Right lobe of liver (tissue), 6 donors: Measurements from ENCODE around the gene METTL24. TPM values are rescaled to one million over a fixed set of nuclear protein-coding genes. Genes with fewer than 3 reads are reported as not detected.
"Not testable (repeated sequence)": the region's sequence is repeated elsewhere in the genome, so short reads cannot be mapped to it uniquely, and the experiment has no call there.

ENCODE experiments used
- ATAC-seq, 4 donors: fragments of 200-7000 bp; cut with Tn5 transposase; one replicate each; pipeline ENCODE4 v1.9.1; 2020; ENCODE audit warnings: mild to moderate bottlenecking in 4 of 4, moderate library complexity in 4 of 4
- DNase-seq, 3 donors: peaks; one replicate each; pipeline ENCODE4 v3.0.0-alpha.2; 2020
- H3K27ac ChIP-seq, 3 donors: fragments of 200-600 bp; one replicate each; pipeline ENCODE4 v1.8.0; 2022
- H3K27me3 ChIP-seq, 2 donors: fragments of 200-600 bp; one replicate each; pipeline ENCODE4 v1.8.0; 2022
- H3K36me3 ChIP-seq, 4 donors: fragments of 200-600 bp; sonication (generic) in 1 of 4; one replicate each; pipeline versions ENCODE4 v1.5.1 to v1.8.0; 2017 to 2022; ENCODE audit warnings: control low read depth in 1 of 4
- H3K4me1 ChIP-seq, 4 donors: fragments of 200-600 bp; sonication (generic) in 1 of 4; one replicate each; pipeline versions ENCODE4 v1.5.1 to v1.8.0; 2017 to 2022; ENCODE audit warnings: control low read depth in 1 of 4
- H3K4me3 ChIP-seq, 3 donors: fragments of 200-600 bp; one replicate each; pipeline ENCODE4 v1.8.0; 2022
- H3K9me3 ChIP-seq, 4 donors: fragments of 200-600 bp; sonication (generic) in 1 of 4; one replicate each; pipeline versions ENCODE4 v1.5.1 to v1.8.0; 2017 to 2022; ENCODE audit warnings: control low read depth in 1 of 4
- CTCF ChIP-seq, 4 donors: fragments of 200-600 bp in 3 of 4; fragments of 450-650 bp in 1 of 4; IDR thresholded peaks; one replicate each; pipeline versions ENCODE4 v1.5.1 to v1.8.0; 2016 to 2022; ENCODE audit warnings: antibody characterized with exemption in 4 of 4, mild to moderate bottlenecking in 2 of 4
- POLR2A ChIP-seq: fragments of 450-650 bp; IDR thresholded peaks from one replicate; pipeline ENCODE4 v1.6.1; 2017; ENCODE audit warnings: antibody characterized with exemption, mild to moderate bottlenecking
- WGBS: methylation state at CpG from one replicate; pipeline ENCODE4 v1.1.6; 2018; ENCODE audit warnings: low coverage, low lambda C conversion rate; ENCODE audit not compliant: insufficient coverage; ENCODE audit errors: missing lambda C conversion rate; 5-methylcytosine and 5-hydroxymethylcytosine counted together
- intact Hi-C, 2 donors: fragments of 100-400 bp; cut with DNase I; formaldehyde crosslinking; loops; one replicate each; pipeline versions ENCODE4 v1.11.2 to v1.14.1; 2022
- total RNA-seq, 6 experiments: library from RNA; depleted of rRNA in 2 of 6; stranded (reverse); fragments of >200 nt in 2 of 6; fragmentation: NEBNext Ultra II Directional in 3 of 6; extraction: Animal tissue kit (Norgen Biotek cat#: 25700) in 3 of 6; gene quantifications; one replicate each; pipeline versions ENCODE4 v1.1.0 to v1.2.4, GENCODE V29; 2016 to 2023
- donor health status: DM: no; HTN: yes; CAD: no.
- donor health status: DM: no; HTN: no; CAD: no.
- donor health status: DM: no; HTN: no; CAD: no.
- donor health status: DM: no; HTN: yes; CAD: no.
- donor health status: DM: no; HTN: yes; CAD: no.

Gene METTL24
- total RNA-seq, 6 experiments from 2014 or later = 0.37 to 1.0 (median 0.57) TPM

- intact Hi-C loops = no loop called here
- H3K36me3 ChIP-seq = no peaks in the 10 kb centered on the region
- no peak overlapping the region for H3K27ac ChIP-seq
- no peak for DNase-seq
- no peak overlapping the region for H3K4me3 ChIP-seq
- H3K27me3 ChIP-seq = no peaks in the 10 kb centered on the region
- 73% methylated on average over 1 of the region's 6 CpGs for WGBS
- H3K9me3 ChIP-seq = no peaks in the 10 kb centered on the region
- ATAC-seq = no peak
- TF ChIP-seq POLR2A = no peak
- TF ChIP-seq CTCF (IDR thresholded peaks at IDR 0.05) = no peak
- no peaks in the 10 kb centered on the region for H3K4me1 ChIP-seq
Observed at GRCh38 chr6:110315207-110315868, 42.8 kb downstream of the METTL24 start.

- no peak for TF ChIP-seq POLR2A
- no peak for TF ChIP-seq CTCF (IDR thresholded peaks at IDR 0.05)
- no peak overlapping the region for H3K27ac ChIP-seq
- no peak for ATAC-seq
- no peaks in the 10 kb centered on the region for H3K9me3 ChIP-seq
- DNase-seq = no peak
- no peak overlapping the region for H3K4me3 ChIP-seq
- H3K4me1 ChIP-seq = no peaks in the 10 kb centered on the region
- 60% methylated on average over 2 of the region's 3 CpGs for WGBS
- no peaks in the 10 kb centered on the region for H3K27me3 ChIP-seq
- intact Hi-C loops = no loop called here
- H3K36me3 ChIP-seq = no peaks in the 10 kb centered on the region
Observed at GRCh38 chr6:110310861-110311446, 47.2 kb downstream of the METTL24 start.

GRCh38 chr6:110309432-110309831, 48.7 kb downstream of the METTL24 start:
- DNase-seq, H3K4me1 ChIP-seq, H3K36me3 ChIP-seq, H3K9me3 ChIP-seq, H3K27me3 ChIP-seq, ATAC-seq, H3K4me3 ChIP-seq, H3K27ac ChIP-seq, intact Hi-C loops: not testable (repeated sequence)
- 57% methylated on average over 2 of the region's 4 CpGs for WGBS

- Histone ChIP-seq H3K36me3 (no peaks in the 10 kb centered on the region), H3K27ac (no peak overlapping the region), H3K27me3 (no peaks in the 10 kb centered on the region), H3K4me3 (no peak overlapping the region), H3K9me3 (no peaks in the 10 kb centered on the region), H3K4me1 (no peaks in the 10 kb centered on the region)
- TF ChIP-seq CTCF (IDR thresholded peaks at IDR 0.05) (no peak), POLR2A (no peak)
- intact Hi-C loops = no loop called here
- DNase-seq (no peak), ATAC-seq (no peak)
- 61% methylated on average over 2 of the region's 2 CpGs for WGBS
Observed at GRCh38 chr6:110307368-110307767, 50.8 kb downstream of the METTL24 start.

- ATAC-seq, intact Hi-C loops, H3K4me1 ChIP-seq, DNase-seq, H3K27ac ChIP-seq, H3K4me3 ChIP-seq, H3K9me3 ChIP-seq, H3K27me3 ChIP-seq, H3K36me3 ChIP-seq: not testable (repeated sequence)
- 79% methylated on average over 2 of the region's 2 CpGs for WGBS
Observed at GRCh38 chr6:110305832-110306231, 52.3 kb downstream of the METTL24 start.

- H3K27ac ChIP-seq, H3K4me3 ChIP-seq, ATAC-seq, H3K27me3 ChIP-seq, H3K36me3 ChIP-seq, H3K4me1 ChIP-seq, H3K9me3 ChIP-seq, DNase-seq, intact Hi-C loops: not testable (repeated sequence)
- WGBS = 40% methylated on average over 3 of the region's 6 CpGs
Observed at GRCh38 chr6:110303692-110304091, 54.5 kb downstream of the METTL24 start.
